GM18511 (cell line): Measurements from ENCODE around the gene TNN.
A peak's percentile ranks its signal among the peaks of the same experiment; 100 is the strongest.

Source experiments
- ATAC-seq: cut with Tn5 transposase; IDR thresholded peaks from one replicate; pipeline ENCODE4 v1.9.1; 2021; ENCODE audit warnings: mild to moderate bottlenecking, moderate library complexity; ENCODE audit not compliant: unreplicated experiment

TNN gene

GRCh38 chr1:175062858-175063257 lies 4.8 kb upstream of the TNN start:
- ATAC-seq: no peak

DNA sequence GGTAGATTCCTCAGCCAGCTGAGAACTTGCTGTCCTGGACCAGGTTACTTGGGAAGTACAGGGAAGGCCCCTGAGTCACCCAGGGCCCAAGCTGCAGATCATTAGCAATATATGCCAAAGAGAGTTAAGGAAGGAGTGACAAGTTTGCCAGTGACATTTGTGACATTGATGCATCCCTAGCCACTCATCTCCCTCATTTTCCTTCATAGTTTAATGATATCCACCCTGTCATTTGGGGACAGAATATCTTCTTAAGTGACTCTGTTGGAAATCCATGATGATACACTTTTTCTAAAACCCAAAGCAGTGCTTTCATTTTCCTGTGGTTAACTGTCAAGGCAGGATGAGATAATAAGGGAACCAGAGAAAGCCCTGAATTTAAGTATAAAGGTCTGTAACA lies 3.2 kb downstream of the TNN start:
- ATAC-seq: no peak

GRCh38 chr1:175071276-175071943 lies 3.8 kb downstream of the TNN start:
- ATAC-seq: no peak

GRCh38 chr1:175072099-175072951 lies 4.7 kb downstream of the TNN start:
- ATAC-seq: peak; percentile 87

DNA sequence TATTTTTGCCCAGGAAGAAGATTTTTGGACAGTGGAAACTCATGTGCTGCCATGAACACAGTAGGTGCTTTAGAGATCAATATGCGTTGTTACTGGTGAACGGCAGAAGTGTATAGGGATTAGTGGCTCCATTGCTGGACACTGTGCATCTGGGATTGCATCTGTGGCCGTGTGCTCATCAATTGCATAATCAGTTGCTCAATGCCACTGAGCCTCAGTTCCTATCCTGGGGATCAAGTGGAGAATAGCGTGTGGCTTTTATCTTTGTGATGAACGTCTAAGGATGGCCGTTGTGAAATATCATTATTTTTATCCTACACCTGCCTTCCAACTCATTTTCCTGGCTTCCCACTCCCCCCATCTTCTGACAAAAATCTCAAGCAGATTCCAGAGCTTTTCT lies 5.4 kb downstream of the TNN start:
- no peak for ATAC-seq

DNA sequence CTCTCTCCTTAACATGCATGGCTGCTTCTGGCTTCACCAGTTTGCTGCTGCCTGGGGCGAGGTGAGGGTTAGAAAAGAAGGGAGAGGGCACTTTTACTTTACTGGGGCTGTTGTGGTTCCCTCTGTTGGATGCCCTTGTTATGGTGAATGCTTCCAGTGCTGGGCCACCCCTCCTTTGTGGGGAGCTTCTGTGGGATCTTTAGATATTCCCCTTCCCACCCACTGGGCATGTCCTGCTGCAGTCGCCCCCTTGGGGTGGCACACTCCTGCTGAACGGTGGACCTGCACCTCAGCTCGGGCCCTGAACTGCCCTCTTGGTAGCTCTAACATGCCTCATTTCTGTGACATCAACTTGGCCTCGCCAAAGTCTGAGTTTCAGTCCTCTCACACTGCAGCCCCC lies 6.0 kb downstream of the TNN start:
- ATAC-seq: no peak

- no peak for ATAC-seq
Measured at GRCh38 chr1:175075572-175076568, 8.2 kb downstream of the TNN start.

DNA sequence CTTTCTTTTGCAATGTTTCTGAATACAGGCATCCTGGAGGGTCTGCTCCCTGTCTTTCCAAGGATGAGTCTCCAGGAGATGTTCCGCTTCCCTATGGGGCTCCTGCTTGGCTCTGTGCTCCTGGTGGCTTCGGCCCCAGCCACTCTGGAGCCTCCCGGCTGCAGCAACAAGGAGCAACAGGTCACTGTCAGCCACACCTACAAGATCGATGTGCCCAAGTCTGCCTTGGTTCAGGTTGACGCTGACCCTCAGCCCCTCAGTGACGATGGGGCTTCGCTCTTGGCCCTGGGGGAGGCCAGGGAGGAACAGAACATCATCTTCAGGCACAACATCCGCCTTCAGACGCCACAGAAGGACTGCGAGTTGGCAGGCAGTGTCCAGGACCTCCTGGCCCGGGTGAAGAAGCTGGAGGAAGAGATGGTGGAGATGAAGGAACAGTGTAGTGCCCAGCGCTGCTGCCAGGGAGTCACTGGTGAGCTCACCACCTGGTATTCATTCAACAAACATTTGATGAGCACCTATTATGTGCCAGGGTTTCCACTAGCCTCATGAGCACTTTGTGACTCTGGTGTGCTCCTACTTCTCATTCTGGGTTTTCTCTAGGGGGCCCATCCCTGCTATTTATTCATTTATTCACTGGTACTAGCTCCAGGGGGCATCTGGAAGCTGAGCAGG lies 9.9 kb downstream of the TNN start:
- no peak for ATAC-seq

- no peak for ATAC-seq
Measured at GRCh38 chr1:175078629-175079028, 11.0 kb downstream of the TNN start.

- ATAC-seq: no peak
Measured at GRCh38 chr1:175079338-175079737, 11.7 kb downstream of the TNN start.

DNA sequence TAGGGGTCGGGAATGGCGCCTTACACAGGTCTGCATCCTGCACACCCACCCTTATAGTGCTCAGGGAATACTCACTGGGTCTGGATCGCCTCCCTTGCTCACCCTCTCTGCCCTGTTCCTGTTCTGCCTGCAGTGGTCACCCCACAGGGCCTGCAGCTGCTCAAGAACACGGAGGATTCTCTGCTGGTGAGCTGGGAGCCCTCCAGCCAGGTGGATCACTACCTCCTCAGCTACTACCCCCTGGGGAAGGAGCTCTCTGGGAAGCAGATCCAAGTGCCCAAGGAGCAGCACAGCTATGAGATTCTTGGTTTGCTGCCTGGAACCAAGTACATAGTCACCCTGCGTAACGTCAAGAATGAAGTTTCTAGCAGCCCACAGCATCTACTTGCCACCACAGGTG lies 12.4 kb downstream of the TNN start:
- ATAC-seq: no peak

DNA sequence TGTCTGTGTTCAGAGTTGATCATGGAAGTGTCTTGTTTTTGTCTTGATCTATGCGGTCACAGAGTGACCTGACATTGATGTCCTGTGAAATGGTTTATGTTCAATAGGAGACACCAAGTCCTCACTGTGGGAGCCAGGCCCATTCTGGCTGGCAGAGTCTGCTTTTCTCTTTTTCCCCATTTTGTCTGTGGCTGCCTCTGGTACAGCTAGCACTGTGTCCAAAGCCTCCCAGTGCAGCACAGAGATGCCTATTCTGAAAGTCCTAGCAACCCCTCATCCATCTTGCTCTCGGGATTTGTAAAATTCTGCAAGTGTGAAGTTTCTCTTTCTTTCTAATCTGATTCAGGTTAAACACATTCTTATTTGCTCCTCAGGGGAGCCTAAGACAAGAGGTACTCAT lies 14.3 kb downstream of the TNN start:
- no peak for ATAC-seq

DNA sequence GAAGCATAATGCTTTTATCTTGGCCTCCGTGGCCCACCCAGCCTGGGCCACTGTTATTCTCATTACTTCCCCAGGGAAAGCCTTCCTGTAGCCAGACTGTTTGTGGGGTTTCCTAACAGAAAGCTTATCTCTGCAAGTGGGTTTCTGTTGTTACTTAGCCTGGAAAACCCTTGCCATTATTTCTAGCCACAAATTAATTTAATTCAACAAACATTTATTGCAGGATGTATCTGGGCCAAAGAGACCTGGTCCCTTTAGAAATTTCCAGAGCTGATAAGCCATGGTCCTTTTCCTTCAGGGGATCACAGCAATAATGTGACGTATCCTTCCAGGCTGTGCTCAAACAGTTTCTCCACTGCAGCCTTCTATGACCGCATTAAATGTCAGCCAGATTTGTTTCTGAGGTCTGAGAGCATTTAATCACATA lies 20.9 kb downstream of the TNN start:
- no peak for ATAC-seq

- no peak for ATAC-seq
Measured at GRCh38 chr1:175089136-175089718, 21.6 kb downstream of the TNN start.

- no peak for ATAC-seq
Measured at GRCh38 chr1:175090780-175091179, 23.1 kb downstream of the TNN start.

GRCh38 chr1:175094626-175095025 lies 27.0 kb downstream of the TNN start:
- no peak for ATAC-seq

- no peak for ATAC-seq
Measured at GRCh38 chr1:175095069-175095468, 27.4 kb downstream of the TNN start.

- ATAC-seq: no peak
Measured at GRCh38 chr1:175095978-175096607, 28.5 kb downstream of the TNN start.

DNA sequence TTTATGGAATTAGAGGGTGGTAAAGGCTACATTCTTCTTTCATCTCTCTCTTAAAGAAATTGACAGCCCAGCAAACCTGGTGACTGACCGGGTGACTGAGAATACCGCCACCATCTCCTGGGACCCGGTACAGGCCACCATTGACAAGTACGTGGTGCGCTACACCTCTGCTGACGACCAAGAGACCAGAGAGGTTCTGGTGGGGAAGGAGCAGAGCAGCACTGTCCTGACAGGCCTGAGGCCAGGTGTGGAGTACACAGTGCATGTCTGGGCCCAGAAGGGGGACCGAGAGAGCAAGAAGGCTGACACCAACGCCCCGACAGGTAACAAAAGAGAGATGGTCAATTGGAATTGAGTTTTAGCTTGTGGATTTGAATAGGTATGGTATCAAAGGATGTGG lies 29.7 kb downstream of the TNN start:
- no peak for ATAC-seq

DNA sequence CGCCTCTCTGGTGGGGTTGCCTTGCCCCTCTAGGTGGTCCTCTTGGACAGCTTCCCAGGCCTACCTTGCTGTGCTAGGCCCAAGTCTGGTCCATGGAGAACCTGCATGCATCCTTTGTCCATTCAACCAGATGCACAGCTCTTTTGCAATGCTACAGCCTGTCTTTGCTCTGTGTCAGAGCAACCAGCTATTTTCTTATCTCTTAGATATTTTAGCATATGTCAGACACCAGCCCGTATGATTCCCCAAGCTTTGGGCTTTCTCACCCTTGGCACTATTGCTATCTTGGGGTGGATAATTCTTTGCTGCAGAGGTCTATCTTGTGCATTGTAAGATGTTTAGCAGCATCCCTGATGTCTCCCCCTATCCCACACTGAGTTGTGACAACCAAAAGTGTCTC lies 32.3 kb downstream of the TNN start:
- no peak for ATAC-seq
